Activated T-cell treated with anti-CD3 and anti-CD28 coated beads, Interleukin-2, amount 50 U/mL, for 4 hours (primary cell): Measurements from ENCODE around the gene OTULINL. TPM values are rescaled to one million over a fixed set of nuclear protein-coding genes. Genes with fewer than 3 reads are reported as not detected.
"Not testable (repeated sequence)": the region's sequence is repeated elsewhere in the genome, so short reads cannot be mapped to it uniquely, and the experiment has no call there.

Source experiments
- ATAC-seq, 2 donors: fragments of 200-7000 bp; cut with Tn5 transposase; one replicate each; pipeline ENCODE4 v1.10.0; 2021
- DNase-seq: peaks from one replicate; pipeline ENCODE4 v3.0.0-alpha.2; 2020
- H3K27me3 Mint-ChIP-seq: one replicate; pipeline ENCODE4 v1.8.0; 2021; ENCODE audit warnings: low read depth, mixed read lengths
- H3K36me3 Mint-ChIP-seq: one replicate; pipeline ENCODE4 v1.8.0; 2022; ENCODE audit warnings: mixed read lengths; ENCODE audit not compliant: insufficient read depth
- H3K4me1 Mint-ChIP-seq: one replicate; pipeline ENCODE4 v1.8.0; 2021; ENCODE audit warnings: low read depth, mixed read lengths
- H3K4me3 Mint-ChIP-seq: one replicate; pipeline ENCODE4 v1.8.0; 2021; ENCODE audit warnings: mild to moderate bottlenecking, moderate library complexity, mixed read lengths
- H3K9me3 Mint-ChIP-seq: one replicate; pipeline ENCODE4 v1.8.0; 2021; ENCODE audit warnings: mixed read lengths
- total RNA-seq, 3 donors: library from RNA; stranded (reverse); gene quantifications; one replicate each; pipeline ENCODE4 v1.2.1, GENCODE V29; 2021

OTULINL gene
- 1 to 10 TPM; 4.0 to 5.6 (median 4.8) TPM for total RNA-seq

DNA sequence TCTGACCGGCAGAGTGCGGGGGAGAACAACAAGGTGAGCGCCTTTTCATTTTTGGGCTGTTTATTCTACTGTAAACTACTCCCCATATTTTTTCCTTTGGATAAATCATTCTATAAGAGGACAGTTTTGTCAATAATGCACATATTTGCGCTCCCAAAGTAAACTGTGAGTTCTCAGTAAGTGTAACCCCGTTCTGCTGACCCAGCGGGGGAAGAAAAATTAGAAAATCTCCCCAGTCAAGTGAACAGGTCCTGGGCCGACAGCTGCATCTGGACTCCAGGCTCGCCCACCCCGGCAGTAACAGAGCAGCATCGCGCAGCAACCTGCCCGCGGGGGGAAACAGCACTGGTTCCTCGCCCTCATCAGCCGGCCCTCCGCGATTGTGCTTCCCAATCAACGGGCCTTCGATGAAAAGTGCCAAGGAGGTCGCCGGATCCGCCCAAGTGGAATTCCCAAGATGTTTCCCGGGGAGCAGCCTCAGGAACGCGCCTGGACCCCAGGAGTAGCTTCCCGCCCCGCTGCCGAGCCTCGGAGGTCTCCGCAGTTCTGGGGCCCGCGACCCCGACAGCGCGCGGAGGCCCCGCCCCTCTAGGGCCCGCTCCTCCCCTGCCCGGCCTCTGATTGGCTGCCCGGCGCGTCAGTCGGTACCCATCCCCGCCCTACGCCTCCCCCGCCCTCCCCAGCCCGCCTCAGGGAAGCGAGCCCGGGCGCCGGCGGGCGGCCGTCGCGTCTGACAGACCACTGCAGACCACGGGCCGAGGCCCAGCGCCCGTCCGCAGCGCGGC lies at the start of gene OTULINL:
Gene OTULINL, plus strand, starts transcription at position 687 of the 785 bp plus-strand sequence. CDS start 103 bp downstream, outside the sequence.
- Mint-ChIP-seq H3K27me3 (peaks cover 3% of the 10 kb centered on the region), H3K4me3 (peak within 1 kb of the TSS; percentile 81), H3K9me3 (no peaks in the 10 kb centered on the region), H3K4me1 (peaks cover 29% of the 10 kb centered on the region), H3K36me3 (peaks cover 6% of the 10 kb centered on the region)
- DNase-seq (peak; percentile 87), ATAC-seq (peak; percentile 94)

DNA sequence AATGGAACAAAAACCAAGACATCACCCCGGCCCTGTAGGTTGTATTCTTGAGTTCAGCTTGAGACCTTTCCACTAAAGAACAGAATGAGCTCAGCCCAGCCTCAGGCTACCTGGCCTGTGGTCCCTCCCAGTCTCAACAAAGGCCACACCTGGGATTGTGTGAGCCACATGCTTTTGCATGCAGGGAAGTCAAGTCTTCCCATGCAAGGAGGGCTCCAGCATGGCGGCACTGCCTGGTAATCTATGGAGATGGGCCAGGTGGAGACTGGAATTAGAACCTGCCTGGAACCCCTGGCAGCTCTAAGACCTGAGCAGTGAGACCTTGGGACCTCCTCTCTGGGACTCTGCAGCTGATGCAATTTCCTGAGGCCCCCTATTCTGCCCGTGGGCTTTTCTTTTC lies 49.4 kb upstream of the OTULINL start:
- Mint-ChIP-seq H3K9me3 (no peaks in the 10 kb centered on the region), H3K27me3 (no peaks in the 10 kb centered on the region), H3K4me1 (no peaks in the 10 kb centered on the region), H3K36me3 (no peaks in the 10 kb centered on the region), H3K4me3 (no peak overlapping the region)
- ATAC-seq (no peak), DNase-seq (no peak)

GRCh38 chr5:14534773-14535172 lies 46.8 kb upstream of the OTULINL start:
- ATAC-seq, result no peak
- no peaks in the 10 kb centered on the region for H3K36me3 Mint-ChIP-seq
- H3K27me3 Mint-ChIP-seq, result no peaks in the 10 kb centered on the region
- H3K4me1 Mint-ChIP-seq, result no peaks in the 10 kb centered on the region
- H3K9me3 Mint-ChIP-seq, result peaks cover 3% of the 10 kb centered on the region
- DNase-seq, result no peak
- no peak overlapping the region for H3K4me3 Mint-ChIP-seq

- Mint-ChIP-seq H3K4me3 (no peak overlapping the region), H3K27me3 (peaks cover 8% of the 10 kb centered on the region), H3K36me3 (no peaks in the 10 kb centered on the region), H3K4me1 (no peaks in the 10 kb centered on the region), H3K9me3 (peaks cover 18% of the 10 kb centered on the region)
- ATAC-seq, result no peak
- no peak for DNase-seq
Measured at GRCh38 chr5:14545308-14545707, 36.3 kb upstream of the OTULINL start.

- H3K27me3 Mint-ChIP-seq, result peaks cover 8% of the 10 kb centered on the region
- no peaks in the 10 kb centered on the region for H3K36me3 Mint-ChIP-seq
- H3K4me3 Mint-ChIP-seq, result no peak overlapping the region
- ATAC-seq (no peak), DNase-seq (no peak)
- no peaks in the 10 kb centered on the region for H3K4me1 Mint-ChIP-seq
- H3K9me3 Mint-ChIP-seq, result peaks cover 14% of the 10 kb centered on the region
Measured at GRCh38 chr5:14545862-14546261, 35.7 kb upstream of the OTULINL start.

DNA sequence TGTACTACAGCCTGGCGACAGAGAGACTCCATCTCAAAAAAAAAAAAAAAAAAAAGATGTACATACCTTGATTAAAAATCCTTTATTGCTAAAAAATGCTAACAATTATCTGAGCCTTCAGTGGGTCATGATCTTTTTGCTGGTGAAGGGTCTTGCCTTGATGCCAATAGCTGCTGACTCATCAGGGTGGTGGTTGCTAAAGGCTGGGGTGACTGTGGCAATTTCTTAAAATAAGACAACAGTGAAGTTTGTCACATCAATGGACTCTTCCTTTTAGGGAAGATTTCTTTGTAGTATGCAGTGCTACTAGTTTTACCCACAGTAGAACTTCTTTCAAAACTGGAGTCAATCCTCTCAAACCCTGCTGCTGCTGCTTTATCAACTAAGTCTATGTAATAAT lies 33.9 kb upstream of the OTULINL start:
- H3K4me3 Mint-ChIP-seq, result no peak overlapping the region
- H3K36me3 Mint-ChIP-seq, result no peaks in the 10 kb centered on the region
- H3K9me3 Mint-ChIP-seq, result no peaks in the 10 kb centered on the region
- H3K27me3 Mint-ChIP-seq, result peaks cover 8% of the 10 kb centered on the region
- ATAC-seq (no peak), DNase-seq (no peak)
- H3K4me1 Mint-ChIP-seq, result no peaks in the 10 kb centered on the region

DNA sequence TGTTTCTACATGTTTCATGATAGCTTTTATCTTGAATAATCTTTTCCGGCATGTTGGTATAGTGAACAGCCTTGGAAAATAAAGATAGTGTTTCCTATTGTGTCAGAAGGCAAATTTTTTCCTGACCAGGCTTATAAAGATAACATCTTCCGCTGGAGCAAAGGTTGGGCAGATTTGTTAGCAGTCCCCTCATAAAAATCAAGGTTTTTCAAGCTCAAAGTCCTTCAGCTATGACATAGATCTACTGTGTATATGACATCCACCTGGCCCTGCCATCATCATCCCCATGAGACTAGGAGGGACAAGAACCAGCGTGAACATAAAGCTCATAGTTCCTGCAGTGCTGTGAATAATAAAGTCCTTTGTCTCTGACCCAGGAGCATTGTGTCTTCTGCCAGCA lies 30.4 kb upstream of the OTULINL start:
- Mint-ChIP-seq H3K27me3 (peaks cover 9% of the 10 kb centered on the region), H3K4me3 (no peak overlapping the region), H3K9me3 (no peaks in the 10 kb centered on the region), H3K4me1 (no peaks in the 10 kb centered on the region), H3K36me3 (no peaks in the 10 kb centered on the region)
- DNase-seq (no peak), ATAC-seq (no peak)

DNA sequence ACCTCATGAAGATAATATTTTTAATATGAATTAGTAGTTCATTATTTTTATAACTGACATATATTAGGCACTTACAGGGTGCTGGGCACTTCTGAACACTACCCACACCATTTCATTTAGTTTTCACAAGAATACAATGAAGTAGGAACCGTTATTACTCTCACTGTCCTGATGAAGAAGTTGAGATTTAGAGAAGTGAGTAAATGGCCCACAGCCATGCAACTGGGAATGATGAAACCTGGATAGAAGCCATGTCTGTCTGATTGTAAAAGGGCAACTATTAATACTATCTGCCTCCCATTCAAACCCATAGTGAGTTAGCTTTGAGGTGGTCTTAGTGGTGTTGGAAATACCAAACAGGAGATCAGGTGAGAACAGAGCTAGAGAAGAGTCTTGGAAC lies 29.6 kb upstream of the OTULINL start:
- Mint-ChIP-seq H3K4me3 (no peak overlapping the region), H3K4me1 (no peaks in the 10 kb centered on the region), H3K9me3 (no peaks in the 10 kb centered on the region), H3K36me3 (no peaks in the 10 kb centered on the region), H3K27me3 (peaks cover 6% of the 10 kb centered on the region)
- no peak for ATAC-seq
- no peak for DNase-seq

DNA sequence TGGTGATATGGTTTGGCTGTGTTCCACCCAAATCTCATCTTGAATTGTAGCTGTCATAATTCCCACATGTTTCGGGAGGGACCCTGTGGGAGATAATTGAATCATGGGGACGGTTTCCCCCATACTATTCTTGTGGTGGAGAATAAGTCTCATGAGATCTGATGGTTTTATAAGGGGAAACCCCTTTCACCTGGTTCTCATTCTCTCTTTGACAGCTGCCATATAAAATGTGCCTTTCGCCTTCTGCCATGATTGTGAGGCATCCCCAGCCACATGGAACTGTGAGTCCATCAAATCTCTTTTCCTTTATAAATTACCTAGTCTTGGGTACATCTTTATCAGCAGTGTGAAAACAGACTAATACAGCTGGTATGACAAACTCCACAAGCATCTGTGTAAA lies 27.3 kb upstream of the OTULINL start:
- not testable (repeated sequence) for H3K27me3 Mint-ChIP-seq, DNase-seq, ATAC-seq, H3K4me3 Mint-ChIP-seq, H3K9me3 Mint-ChIP-seq, H3K36me3 Mint-ChIP-seq, H3K4me1 Mint-ChIP-seq

DNA sequence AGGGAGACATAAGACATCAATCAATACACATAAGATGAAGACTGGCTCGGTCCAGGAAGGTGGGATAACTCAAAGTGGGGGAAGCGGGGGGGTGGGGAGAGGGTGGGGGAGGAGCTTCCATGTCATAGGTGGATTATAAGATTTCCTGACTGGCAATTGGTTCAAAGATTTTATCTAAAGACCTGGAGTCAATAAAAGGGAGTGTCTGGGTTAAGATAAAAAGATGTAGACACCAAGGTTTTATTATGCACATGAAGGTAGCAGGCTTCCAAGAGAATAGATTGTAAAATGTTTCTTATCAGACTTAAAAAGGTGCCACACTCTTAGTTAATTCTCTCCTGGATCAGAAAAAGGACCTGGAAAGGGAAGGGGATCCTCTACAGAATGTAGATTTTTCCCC lies 25.6 kb upstream of the OTULINL start:
- Mint-ChIP-seq H3K4me1 (peaks cover 12% of the 10 kb centered on the region), H3K4me3 (no peak overlapping the region)
- no peak for DNase-seq

DNA sequence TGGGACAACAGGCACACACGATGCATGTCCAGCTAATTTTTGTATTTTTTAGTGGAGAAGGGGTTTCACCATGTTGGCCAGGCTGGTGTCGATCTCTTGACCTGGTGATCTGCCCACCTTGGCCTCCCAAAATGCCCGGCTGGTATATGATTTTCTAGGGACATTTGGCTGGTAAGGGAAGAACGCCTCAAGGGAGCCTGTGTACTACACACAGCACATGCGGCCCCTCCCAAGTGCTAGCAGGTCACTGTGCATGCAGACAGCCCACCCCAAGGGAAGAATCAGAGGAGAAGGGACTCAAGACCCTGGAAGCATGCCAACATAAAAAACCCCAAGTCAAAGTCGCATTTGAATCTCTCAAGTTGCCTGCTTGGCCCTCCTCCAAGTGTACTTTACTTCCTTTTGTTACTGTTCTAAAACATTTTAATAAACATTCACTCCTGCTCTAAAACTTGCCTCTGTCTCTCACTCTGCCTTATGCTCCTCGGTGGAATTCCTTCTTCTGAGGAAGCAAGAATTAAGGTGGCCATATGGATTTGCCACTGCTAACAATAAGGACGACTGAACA lies 24.3 kb upstream of the OTULINL start:
- Mint-ChIP-seq H3K9me3 (no peaks in the 10 kb centered on the region), H3K4me3 (no peak overlapping the region)

More for the DNA sequence above, 25.6 kb upstream of the OTULINL start:
- H3K9me3 Mint-ChIP-seq, result no peaks in the 10 kb centered on the region
- peaks cover 3% of the 10 kb centered on the region for H3K27me3 Mint-ChIP-seq
- ATAC-seq, result no peak
- H3K36me3 Mint-ChIP-seq, result no peaks in the 10 kb centered on the region

DNA sequence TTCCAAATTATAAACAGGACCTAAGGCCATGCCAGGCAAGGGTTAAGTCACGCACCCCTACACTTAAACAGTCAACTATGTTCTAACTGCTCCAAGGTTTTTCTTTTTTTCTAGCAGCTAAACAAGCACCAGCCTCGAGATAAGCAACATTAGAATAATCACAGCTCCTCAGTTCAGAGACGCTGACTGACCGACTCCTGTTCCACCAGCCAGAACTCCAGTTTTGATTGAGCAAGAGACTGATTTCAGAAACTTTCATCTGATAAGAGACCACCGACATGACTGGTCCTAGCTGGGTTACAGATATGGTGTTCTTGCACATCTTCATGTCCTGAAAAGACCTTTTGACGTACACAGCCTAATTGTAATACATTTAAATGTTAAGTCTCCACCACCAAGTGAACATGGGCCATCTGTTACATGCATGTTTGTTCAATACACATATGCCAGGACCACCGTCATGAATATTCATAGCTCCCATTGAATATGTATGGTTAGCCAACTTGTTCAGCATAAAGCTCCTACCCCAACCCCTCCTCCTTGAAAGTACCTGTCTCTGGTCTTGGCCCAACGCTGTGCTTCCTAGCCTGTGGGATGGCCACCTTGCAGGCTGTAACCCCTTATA lies 23.7 kb upstream of the OTULINL start:
- DNase-seq (no peak), ATAC-seq (no peak)
- H3K4me1 Mint-ChIP-seq, result peaks cover 12% of the 10 kb centered on the region
- H3K9me3 Mint-ChIP-seq, result no peaks in the 10 kb centered on the region
- no peaks in the 10 kb centered on the region for H3K36me3 Mint-ChIP-seq
- peaks cover 3% of the 10 kb centered on the region for H3K27me3 Mint-ChIP-seq
- no peak overlapping the region for H3K4me3 Mint-ChIP-seq

More for the DNA sequence above, 24.3 kb upstream of the OTULINL start:
- ATAC-seq (no peak), DNase-seq (no peak)
- Mint-ChIP-seq H3K27me3 (peaks cover 3% of the 10 kb centered on the region), H3K36me3 (no peaks in the 10 kb centered on the region), H3K4me1 (peaks cover 12% of the 10 kb centered on the region)

DNA sequence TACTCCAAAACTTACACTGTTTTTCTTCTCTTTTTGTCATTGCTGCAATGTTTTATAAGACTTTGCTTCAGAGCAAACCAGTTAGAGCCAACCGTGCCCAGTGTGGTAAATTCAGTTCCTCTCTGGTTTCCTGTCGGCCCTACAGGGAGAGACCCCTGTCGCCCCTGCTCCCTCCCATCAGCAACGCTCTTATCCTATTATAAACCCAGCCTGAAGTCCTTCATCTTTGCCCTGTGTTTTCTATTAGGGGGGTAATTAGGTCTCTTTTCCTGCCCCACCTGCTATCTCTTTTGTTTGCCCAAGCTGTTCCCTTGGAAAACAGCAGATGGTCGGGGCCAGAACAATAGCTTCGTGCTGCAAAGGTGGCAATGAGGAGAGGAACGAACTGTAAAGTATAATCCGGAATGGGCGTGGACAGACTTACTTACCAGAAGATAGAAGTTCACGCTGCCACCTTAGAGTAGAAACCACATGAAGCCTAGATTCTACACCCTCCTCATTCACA lies 21.4 kb upstream of the OTULINL start:
- Mint-ChIP-seq H3K36me3 (no peaks in the 10 kb centered on the region), H3K27me3 (no peaks in the 10 kb centered on the region), H3K4me3 (peak overlapping the region; percentile 43), H3K4me1 (peaks cover 12% of the 10 kb centered on the region), H3K9me3 (no peaks in the 10 kb centered on the region)
- ATAC-seq (peak in 1 of 2 donors; percentile 51), DNase-seq (no peak)

GRCh38 chr5:14561741-14562140 lies 19.9 kb upstream of the OTULINL start:
- H3K4me1 Mint-ChIP-seq, result peaks cover 12% of the 10 kb centered on the region
- no peak for ATAC-seq
- H3K36me3 Mint-ChIP-seq, result no peaks in the 10 kb centered on the region
- DNase-seq, result no peak
- H3K9me3 Mint-ChIP-seq, result no peaks in the 10 kb centered on the region
- H3K4me3 Mint-ChIP-seq, result no peak overlapping the region
- H3K27me3 Mint-ChIP-seq, result no peaks in the 10 kb centered on the region

DNA sequence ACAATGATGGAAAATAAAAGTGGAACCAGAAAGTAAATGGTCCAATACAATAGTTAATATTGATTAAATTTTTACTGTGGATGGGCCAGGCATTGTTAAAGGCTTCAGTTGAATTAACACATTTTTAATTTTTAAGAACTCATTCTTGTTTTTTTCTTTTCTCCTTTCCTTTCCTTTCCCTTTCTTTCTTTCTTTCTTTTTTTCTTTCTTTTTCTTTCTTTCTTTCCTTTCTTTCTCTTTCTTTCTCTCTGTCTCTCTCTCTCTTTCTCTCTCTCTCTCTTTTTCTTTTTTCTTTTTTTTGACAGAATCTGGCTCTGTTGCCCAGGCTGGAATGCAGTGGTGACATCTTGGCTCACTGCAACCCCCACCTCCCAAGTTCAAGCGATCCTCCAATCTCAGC lies 13.3 kb upstream of the OTULINL start:
- Mint-ChIP-seq H3K27me3 (no peaks in the 10 kb centered on the region), H3K4me1 (no peaks in the 10 kb centered on the region), H3K36me3 (no peaks in the 10 kb centered on the region), H3K9me3 (no peaks in the 10 kb centered on the region), H3K4me3 (no peak overlapping the region)
- DNase-seq (no peak), ATAC-seq (no peak)
